Measurements from ENCODE around the gene ITIH4. TPM values are rescaled to one million over a fixed set of nuclear protein-coding genes. Genes with fewer than 3 reads are reported as not detected.

The ITIH4 gene
- total RNA-seq, 4 donors from 2014 or later: 0.33 to 5.8 (median 3.4) TPM

DNA sequence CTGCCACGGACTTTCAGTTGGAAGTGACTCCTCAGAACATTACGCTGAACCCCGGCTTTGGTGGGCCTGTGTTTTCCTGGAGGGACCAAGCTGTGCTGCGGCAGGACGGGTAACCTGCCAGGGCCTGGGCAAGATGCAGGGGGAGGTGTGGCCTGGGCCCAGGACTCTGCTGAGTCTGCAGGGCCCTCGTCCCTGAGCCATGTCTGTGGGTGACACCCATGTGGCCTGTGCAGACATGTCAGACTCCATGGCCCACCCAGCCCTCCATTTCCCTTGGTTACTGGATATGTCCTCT is 40.8 kb downstream of the ITIH4 start:
- TF ChIP-seq, protein P1, sequence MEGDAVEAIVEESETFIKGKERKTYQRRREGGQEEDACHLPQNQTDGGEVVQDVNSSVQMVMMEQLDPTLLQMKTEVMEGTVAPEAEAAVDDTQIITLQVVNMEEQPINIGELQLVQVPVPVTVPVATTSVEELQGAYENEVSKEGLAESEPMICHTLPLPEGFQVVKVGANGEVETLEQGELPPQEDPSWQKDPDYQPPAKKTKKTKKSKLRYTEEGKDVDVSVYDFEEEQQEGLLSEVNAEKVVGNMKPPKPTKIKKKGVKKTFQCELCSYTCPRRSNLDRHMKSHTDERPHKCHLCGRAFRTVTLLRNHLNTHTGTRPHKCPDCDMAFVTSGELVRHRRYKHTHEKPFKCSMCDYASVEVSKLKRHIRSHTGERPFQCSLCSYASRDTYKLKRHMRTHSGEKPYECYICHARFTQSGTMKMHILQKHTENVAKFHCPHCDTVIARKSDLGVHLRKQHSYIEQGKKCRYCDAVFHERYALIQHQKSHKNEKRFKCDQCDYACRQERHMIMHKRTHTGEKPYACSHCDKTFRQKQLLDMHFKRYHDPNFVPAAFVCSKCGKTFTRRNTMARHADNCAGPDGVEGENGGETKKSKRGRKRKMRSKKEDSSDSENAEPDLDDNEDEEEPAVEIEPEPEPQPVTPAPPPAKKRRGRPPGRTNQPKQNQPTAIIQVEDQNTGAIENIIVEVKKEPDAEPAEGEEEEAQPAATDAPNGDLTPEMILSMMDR (IDR thresholded peaks at IDR 0.05; ENCODE audit: low read depth): no peak

DNA sequence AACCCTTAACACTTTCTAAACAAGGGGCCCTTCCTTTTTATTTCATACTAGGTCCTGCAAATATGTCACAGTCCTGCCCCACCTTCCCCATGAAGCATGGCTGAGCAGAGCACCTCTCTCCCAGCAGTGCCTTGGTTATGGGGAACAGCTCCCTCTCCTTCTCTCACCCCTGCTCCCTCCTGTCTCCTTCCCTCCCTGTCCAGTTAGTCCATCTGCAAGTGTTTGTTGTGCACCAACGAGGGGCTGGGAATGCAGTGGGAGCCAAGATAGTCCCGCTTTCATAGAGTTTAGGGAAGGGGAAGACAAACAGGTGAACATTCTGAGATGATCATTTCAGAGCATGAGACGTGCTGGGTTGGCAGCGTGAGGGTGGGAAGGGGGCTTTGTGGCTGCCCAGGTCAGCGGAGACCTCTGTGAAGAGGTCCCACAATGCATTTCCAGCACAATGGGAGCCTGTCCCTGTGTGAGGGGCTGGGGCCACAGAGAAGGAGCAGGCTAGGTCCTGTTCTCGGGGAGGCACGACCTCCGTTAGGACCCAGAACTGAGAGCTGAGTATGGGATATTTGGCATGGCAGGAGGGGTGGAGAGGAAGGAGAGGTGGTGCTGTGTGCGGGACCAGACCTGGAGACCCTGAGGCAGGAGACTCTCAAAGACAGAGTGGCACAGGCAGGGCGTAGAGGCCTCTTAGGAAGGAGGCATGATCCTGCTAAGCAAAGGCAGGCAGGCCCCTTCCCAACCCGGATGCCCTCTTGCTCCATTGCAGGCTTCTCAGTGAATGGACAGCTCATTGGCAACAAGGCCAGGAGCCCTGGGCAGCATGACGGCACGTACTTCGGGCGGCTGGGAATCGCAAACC is 41.4 kb downstream of the ITIH4 start:
- TF ChIP-seq, protein P1 (IDR thresholded peaks at IDR 0.05; ENCODE audit: low read depth): no peak

DNA sequence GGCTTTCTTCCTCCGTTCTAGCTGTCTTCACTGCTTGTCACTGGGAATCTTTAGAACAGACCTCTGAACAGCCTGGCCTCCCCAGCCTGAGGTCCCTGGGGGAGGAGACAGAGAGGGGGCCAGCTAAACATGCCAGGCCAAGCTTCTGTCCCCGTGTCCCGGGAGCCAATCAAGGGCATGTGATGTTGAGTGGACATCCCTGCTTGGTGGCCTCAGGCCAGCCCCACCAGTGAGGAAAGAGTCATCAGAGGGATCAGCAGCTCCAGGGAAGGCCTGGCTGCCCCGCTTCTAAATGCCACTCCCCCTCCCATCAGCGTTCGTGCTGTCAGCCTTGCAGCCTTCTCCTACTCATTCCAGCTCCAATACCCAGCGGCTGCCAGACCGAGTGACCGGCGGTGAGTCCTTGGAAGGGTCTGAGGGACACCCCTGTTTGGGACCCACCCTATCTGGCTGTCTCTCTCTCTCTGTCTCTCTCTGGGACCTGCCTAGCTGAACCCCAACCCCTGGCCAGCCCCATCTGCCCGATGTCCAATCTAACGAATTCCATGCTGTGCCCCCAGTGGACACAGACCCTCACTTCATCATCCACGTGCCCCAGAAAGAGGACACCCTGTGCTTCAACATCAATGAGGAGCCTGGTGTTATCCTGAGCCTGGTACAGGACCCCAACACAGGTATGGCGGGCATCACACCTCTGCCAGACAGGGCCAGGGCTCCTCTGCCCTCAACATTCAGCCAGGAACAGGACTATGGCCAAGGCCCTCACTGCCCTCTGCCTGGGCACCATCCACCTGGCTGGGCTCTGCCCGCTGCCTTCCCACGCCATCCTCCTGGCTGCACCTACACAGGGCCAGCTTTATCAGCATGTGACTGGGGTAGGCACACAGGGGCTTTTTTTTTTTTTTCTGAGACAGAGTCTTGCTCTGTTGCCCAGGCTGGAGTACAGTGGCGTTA is 42.5 kb downstream of the ITIH4 start:
- TF ChIP-seq, protein P1 (IDR thresholded peaks at IDR 0.05; ENCODE audit: low read depth): no peak

DNA sequence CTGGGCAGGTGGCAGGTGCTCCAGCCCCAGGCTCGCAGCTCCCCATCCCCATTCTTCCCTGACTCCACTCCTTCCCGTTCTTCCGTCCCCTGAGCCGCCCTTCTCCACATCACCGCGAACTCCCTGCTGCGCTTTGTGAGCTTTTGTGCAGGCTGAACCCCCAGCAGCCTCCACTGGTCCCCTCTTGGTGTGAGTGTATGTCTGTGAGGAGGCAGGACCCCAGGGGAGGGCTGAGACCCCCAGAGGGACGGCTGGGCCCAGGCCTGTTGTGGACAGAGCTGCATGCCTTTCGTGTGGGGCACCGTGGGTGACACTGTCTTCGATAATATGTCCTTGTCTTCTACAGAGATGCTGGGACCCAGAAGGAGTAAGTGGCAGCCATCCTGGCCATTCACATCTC is 43.2 kb downstream of the ITIH4 start:
- TF ChIP-seq, protein P1 (IDR thresholded peaks at IDR 0.05; ENCODE audit: low read depth): no peak

DNA sequence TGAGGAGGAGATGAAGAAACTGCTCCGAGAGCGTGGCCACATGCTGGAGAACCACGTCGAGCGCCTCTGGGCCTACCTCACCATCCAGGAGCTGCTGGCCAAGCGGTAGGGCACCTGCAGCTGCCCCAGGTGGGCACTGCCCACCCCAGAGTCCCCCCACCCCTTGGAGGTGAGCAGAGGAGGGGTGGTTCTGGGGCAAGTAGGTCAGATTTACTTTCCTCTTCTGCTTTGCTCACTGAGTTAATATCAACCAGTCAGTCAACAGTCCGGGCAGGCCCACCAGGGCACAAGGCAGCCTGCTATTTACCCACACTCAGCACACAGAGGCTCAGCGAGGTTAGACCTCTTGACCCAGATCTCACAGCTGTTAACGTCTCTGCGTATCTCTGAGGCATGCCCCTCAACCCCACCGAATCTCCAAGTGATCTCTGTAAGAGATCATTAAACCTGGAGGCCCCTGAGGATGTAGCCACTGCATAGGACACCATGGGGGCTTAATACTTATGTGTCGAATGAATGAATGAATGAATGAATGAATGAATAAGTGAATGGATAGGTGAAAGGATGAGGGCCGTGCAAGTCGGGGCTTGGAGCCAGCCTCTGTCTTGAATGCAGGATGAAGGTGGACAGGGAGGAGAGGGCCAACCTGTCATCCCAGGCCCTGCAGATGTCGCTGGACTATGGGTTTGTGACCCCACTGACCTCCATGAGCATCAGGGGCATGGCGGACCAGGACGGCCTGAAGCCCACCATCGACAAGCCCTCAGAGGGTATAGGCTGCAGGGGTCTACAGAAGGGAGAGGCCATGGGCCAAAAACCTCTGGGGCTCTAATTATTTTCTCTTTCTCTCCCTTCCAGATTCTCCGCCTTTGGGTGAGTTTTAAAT is 43.9 kb downstream of the ITIH4 start:
- TF ChIP-seq, protein P1 (IDR thresholded peaks at IDR 0.05; ENCODE audit: low read depth): no peak

DNA sequence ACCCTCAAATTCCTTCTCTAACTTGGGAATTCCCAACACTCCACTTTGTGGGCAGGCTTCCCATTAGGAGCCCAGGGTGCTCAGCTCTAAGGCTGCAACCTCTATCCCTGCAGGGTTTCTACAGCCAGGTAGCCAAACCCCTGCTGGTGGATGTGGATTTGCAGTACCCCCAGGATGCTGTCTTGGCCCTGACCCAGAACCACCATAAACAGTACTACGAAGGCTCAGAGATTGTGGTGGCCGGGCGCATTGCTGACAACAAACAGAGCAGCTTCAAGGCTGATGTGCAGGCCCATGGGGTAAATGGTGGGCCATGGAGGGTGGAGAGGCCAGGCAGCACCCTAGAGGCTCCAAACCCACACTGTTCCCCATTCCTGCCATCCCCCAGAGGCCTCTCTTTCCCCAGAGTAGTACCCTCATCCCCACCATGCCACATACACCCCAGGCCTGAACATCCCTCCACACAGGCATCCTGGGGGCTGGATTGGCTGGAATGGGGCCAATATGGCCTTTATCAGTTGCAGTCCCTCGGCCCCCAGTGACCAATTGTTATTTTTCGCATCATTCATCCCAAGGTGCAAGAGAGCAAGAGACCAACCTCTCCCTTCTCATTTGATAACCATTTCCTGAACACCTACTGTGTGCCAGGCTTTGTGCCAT is 45.4 kb downstream of the ITIH4 start:
- TF ChIP-seq, protein P1 (IDR thresholded peaks at IDR 0.05; ENCODE audit: low read depth): no peak

All from subcutaneous adipose tissue (tissue), 4 donors.